SK-N-MC (cell line): ENCODE data around the gene GRM5.

Source experiments
- DNase-seq: peaks from one replicate; pipeline ENCODE4 v3.0.0-alpha.2; 2011; ENCODE audit warnings: low read depth, low spot score
- H3K27ac ChIP-seq: fragments of 200-600 bp; sonication (generic); 2 replicates; pipeline ENCODE4 v1.5.1; 2016; ENCODE audit warnings: mixed run types
- H3K36me3 ChIP-seq: fragments of 200-600 bp; sonication (generic); 2 replicates; pipeline ENCODE4 v1.6.1; 2017; ENCODE audit warnings: antibody characterized with exemption, low read length, mixed read lengths; ENCODE audit not compliant: insufficient read depth
- H3K4me3 ChIP-seq: fragments of 200-600 bp; sonication (generic); 2 replicates; pipeline ENCODE4 v1.5.1; 2016
- H3K9ac ChIP-seq: fragments of 200-600 bp; sonication (generic); 2 replicates; pipeline ENCODE4 v1.8.0; 2017; ENCODE audit warnings: mixed run types, mixed read lengths; ENCODE audit not compliant: insufficient read length
- H3K9me3 ChIP-seq: fragments of 200-600 bp; sonication (generic); 2 replicates; pipeline ENCODE4 v1.6.1; 2017; ENCODE audit warnings: low read depth, mild to moderate bottlenecking, antibody characterized with exemption, low read length, moderate library complexity, mixed read lengths
- EZH2 ChIP-seq: fragments of 200-600 bp; sonication (generic); IDR thresholded peaks from one replicate; pipeline ENCODE4 v1.6.1; 2017; ENCODE audit warnings: antibody characterized with exemption
- FOXP2 ChIP-seq: optimal IDR thresholded peaks from 2 replicates; pipeline ENCODE3; 2011; ENCODE audit warnings: mild to moderate bottlenecking, moderate library complexity; ENCODE audit not compliant: insufficient read depth; ENCODE audit errors: extremely low read length, control extremely low read depth
- POLR2AphosphoS5 ChIP-seq: IDR thresholded peaks from 2 replicates; pipeline ENCODE4 v1.6.1; 2012; ENCODE audit warnings: mild to moderate bottlenecking, low read depth, low read length, borderline replicate concordance

Gene GRM5

GRCh38 chr11:88810420-88811097 lies 255.2 kb downstream of the GRM5 start:
- Histone ChIP-seq H3K27ac (no peak overlapping the region), H3K36me3 (no peaks in the 10 kb centered on the region), H3K4me3 (no peak overlapping the region), H3K9me3 (no peaks in the 10 kb centered on the region), H3K9ac (no peak overlapping the region)
- no peak for DNase-seq
- TF ChIP-seq POLR2AphosphoS5 (no peak), EZH2 (no peak), FOXP2 (no peak)

- no peak for DNase-seq
- TF ChIP-seq EZH2 (no peak), POLR2AphosphoS5 (no peak), FOXP2 (no peak)
- H3K9me3 ChIP-seq: no peaks in the 10 kb centered on the region
These were observed 256.7 kb downstream of the GRM5 start for GRCh38 chr11:88809126-88809525.

GRCh38 chr11:88807349-88807748 lies 258.4 kb downstream of the GRM5 start:
- Histone ChIP-seq H3K9me3 (no peaks in the 10 kb centered on the region), H3K27ac (no peak overlapping the region), H3K9ac (no peak overlapping the region), H3K4me3 (no peak overlapping the region), H3K36me3 (no peaks in the 10 kb centered on the region)
- DNase-seq: no peak
- TF ChIP-seq EZH2 (no peak), FOXP2 (no peak), POLR2AphosphoS5 (no peak)

More at GRCh38 chr11:88809126-88809525, 256.7 kb downstream of the GRM5 start:
- Histone ChIP-seq H3K9ac (no peak overlapping the region), H3K36me3 (no peaks in the 10 kb centered on the region), H3K27ac (no peak overlapping the region), H3K4me3 (no peak overlapping the region)

- DNase-seq: no peak
- Histone ChIP-seq H3K9ac (no peak overlapping the region), H3K9me3 (no peaks in the 10 kb centered on the region), H3K36me3 (no peaks in the 10 kb centered on the region), H3K27ac (no peak overlapping the region), H3K4me3 (no peak overlapping the region)
- TF ChIP-seq FOXP2 (no peak), POLR2AphosphoS5 (no peak), EZH2 (no peak)
These were observed 259.4 kb downstream of the GRM5 start for GRCh38 chr11:88806410-88806809.

- no peaks in the 10 kb centered on the region for H3K9me3 ChIP-seq
- H3K36me3 ChIP-seq: no peaks in the 10 kb centered on the region
- TF ChIP-seq POLR2AphosphoS5 (no peak), EZH2 (no peak), FOXP2 (no peak)
- H3K27ac ChIP-seq: no peak overlapping the region
- DNase-seq: no peak
- no peak overlapping the region for H3K9ac ChIP-seq
- H3K4me3 ChIP-seq: no peak overlapping the region
These were observed 264.2 kb downstream of the GRM5 start for GRCh38 chr11:88801484-88802123.

- Histone ChIP-seq H3K27ac (no peak overlapping the region), H3K36me3 (no peaks in the 10 kb centered on the region), H3K9ac (no peak overlapping the region), H3K4me3 (no peak overlapping the region), H3K9me3 (no peaks in the 10 kb centered on the region)
- TF ChIP-seq POLR2AphosphoS5 (no peak), FOXP2 (no peak), EZH2 (no peak)
- DNase-seq: no peak
These were observed 265.8 kb downstream of the GRM5 start for GRCh38 chr11:88799771-88800500.

- H3K9me3 ChIP-seq: no peaks in the 10 kb centered on the region
- no peak for DNase-seq
- no peak overlapping the region for H3K9ac ChIP-seq
- no peak for TF ChIP-seq EZH2
- no peak for TF ChIP-seq FOXP2
- TF ChIP-seq POLR2AphosphoS5: no peak
- no peaks in the 10 kb centered on the region for H3K36me3 ChIP-seq
- H3K27ac ChIP-seq: no peak overlapping the region
- no peak overlapping the region for H3K4me3 ChIP-seq
These were observed 275.6 kb downstream of the GRM5 start for GRCh38 chr11:88790182-88790581.

- TF ChIP-seq FOXP2: no peak
- no peak for TF ChIP-seq EZH2
- no peak for TF ChIP-seq POLR2AphosphoS5
- no peaks in the 10 kb centered on the region for H3K36me3 ChIP-seq
- no peak for DNase-seq
These were observed 286.2 kb downstream of the GRM5 start for GRCh38 chr11:88779577-88779976.

More at GRCh38 chr11:88779577-88779976, 286.2 kb downstream of the GRM5 start:
- Histone ChIP-seq H3K4me3 (no peak overlapping the region), H3K9ac (no peak overlapping the region), H3K9me3 (no peaks in the 10 kb centered on the region), H3K27ac (no peak overlapping the region)
